ENCODE results near the gene C1orf146. TPM values are rescaled to one million over a fixed set of nuclear protein-coding genes. Genes with fewer than 3 reads are reported as not detected.
"Not testable (repeated sequence)": the region's sequence is repeated elsewhere in the genome, so short reads cannot be mapped to it uniquely, and the experiment has no call there.

The C1orf146 gene
- total RNA-seq, 2 donors from 2014 or later: not detected

DNA sequence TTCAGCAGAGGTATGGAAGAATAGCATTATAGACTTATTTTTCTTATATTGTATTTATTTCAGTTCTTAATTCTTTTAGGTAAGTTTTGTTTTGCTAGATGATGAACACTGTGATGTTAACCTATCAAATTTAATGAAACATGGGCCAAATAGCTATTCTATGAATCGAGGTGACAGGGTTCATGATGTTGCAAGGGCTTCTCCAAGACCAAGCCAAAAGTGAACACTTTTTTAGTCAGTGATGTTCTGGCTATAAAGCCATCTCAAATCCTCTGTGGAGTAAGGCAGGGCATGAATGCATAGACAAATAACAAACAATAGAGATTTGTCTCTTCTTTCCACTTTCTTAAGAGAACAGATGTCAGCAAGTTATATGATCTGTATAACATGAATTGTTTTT is 26.7 kb downstream of the C1orf146 start:
- WGBS, 2 experiments (ENCODE audit: insufficient coverage in 1 of 2, insufficient read length in 1 of 2): 88 to 100% methylated on average over 1 of the region's 1 CpG
- no peak overlapping the region for H3K27ac Mint-ChIP-seq
- DNase-seq: no peak
- H3K4me1 ChIP-seq (ENCODE audit: control insufficient read depth, insufficient read depth, low read length): no peaks in the 10 kb centered on the region
- no peak for TF ChIP-seq CTCF (conservative IDR thresholded peaks at IDR 0.05)
- no peak overlapping the region for H3K4me3 ChIP-seq (ENCODE audit: low read length)
- peaks cover 10% of the 10 kb centered on the region for H3K36me3 Mint-ChIP-seq (ENCODE audit: low read depth)
- no peak overlapping the region for H3K27ac ChIP-seq (ENCODE audit: low read depth, low read length)
- no peaks in the 10 kb centered on the region for H3K27me3 ChIP-seq (ENCODE audit: control insufficient read depth, insufficient read depth, low read length, poor library complexity, severe bottlenecking)
- no peaks in the 10 kb centered on the region for H3K27me3 Mint-ChIP-seq (ENCODE audit: insufficient read depth)
- H3K9ac ChIP-seq (ENCODE audit: extremely low read depth, low read length, poor library complexity, severe bottlenecking): no peak overlapping the region
- peaks cover 18% of the 10 kb centered on the region for H3K36me3 ChIP-seq (ENCODE audit: control insufficient read depth, insufficient read depth, low read length)
- no peaks in the 10 kb centered on the region for H3K9me3 ChIP-seq (ENCODE audit: control insufficient read depth, low read length)
- H3K9me3 Mint-ChIP-seq: no peaks in the 10 kb centered on the region
- no peak overlapping the region for H3K4me3 Mint-ChIP-seq
- H3K4me1 Mint-ChIP-seq: no peaks in the 10 kb centered on the region

- 63% methylated on average over 2 of the region's 3 CpGs; no CpG with 5 or more reads in 1 of the 2 experiments for WGBS, 2 experiments (ENCODE audit: insufficient coverage in 1 of 2, insufficient read length in 1 of 2)
These were observed 37.0 kb downstream of the C1orf146 start for GRCh38 chr1:92254714-92255113.

DNA sequence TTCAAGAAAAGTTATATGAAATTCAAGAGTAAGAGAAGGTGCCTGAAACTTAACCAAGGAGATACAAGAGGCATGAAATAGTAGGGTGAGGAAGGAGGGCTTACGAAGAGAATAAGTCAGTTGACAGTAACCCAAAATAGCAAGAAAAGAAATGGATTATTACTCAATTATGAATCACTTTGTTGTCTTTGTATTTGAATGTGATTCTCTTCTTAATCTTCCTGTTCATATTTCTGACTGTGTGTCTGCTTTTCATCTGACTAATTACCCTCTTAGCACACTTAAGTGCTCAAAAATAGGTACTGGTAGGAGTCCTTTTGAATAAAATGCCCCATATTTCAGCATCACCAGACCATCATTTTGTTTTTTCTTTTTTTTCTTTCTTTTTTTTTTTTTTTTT is 41.6 kb downstream of the C1orf146 start:
- Histone ChIP-seq H3K4me1 (ENCODE audit: control insufficient read depth, insufficient read depth, low read length) (no peaks in the 10 kb centered on the region), H3K9me3 (ENCODE audit: control insufficient read depth, low read length) (peaks cover 10% of the 10 kb centered on the region), H3K9ac (ENCODE audit: extremely low read depth, low read length, poor library complexity, severe bottlenecking) (no peak overlapping the region), H3K27me3 (ENCODE audit: control insufficient read depth, insufficient read depth, low read length, poor library complexity, severe bottlenecking) (no peaks in the 10 kb centered on the region), H3K4me3 (ENCODE audit: low read length) (no peak overlapping the region), H3K36me3 (ENCODE audit: control insufficient read depth, insufficient read depth, low read length) (peaks cover 41% of the 10 kb centered on the region), H3K27ac (ENCODE audit: low read depth, low read length) (no peak overlapping the region)
- no peak for TF ChIP-seq CTCF (conservative IDR thresholded peaks at IDR 0.05)
- Mint-ChIP-seq H3K27me3 (ENCODE audit: insufficient read depth) (no peaks in the 10 kb centered on the region), H3K4me1 (peaks cover 9% of the 10 kb centered on the region), H3K9me3 (peaks cover 5% of the 10 kb centered on the region), H3K27ac (no peak overlapping the region), H3K36me3 (ENCODE audit: low read depth) (peaks cover 85% of the 10 kb centered on the region), H3K4me3 (no peak overlapping the region)
- WGBS, 2 experiments (ENCODE audit: insufficient coverage in 1 of 2, insufficient read length in 1 of 2): 100% methylated on average over 1 of the region's 1 CpG; no CpG with 5 or more reads in 1 of the 2 experiments
- no peak for DNase-seq

More at GRCh38 chr1:92254714-92255113, 37.0 kb downstream of the C1orf146 start:
- H3K4me1 Mint-ChIP-seq; H3K4me3 Mint-ChIP-seq; H3K27me3 ChIP-seq (ENCODE audit: control insufficient read depth, insufficient read depth, low read length, poor library complexity, severe bottlenecking); DNase-seq; H3K9me3 Mint-ChIP-seq; H3K27me3 Mint-ChIP-seq (ENCODE audit: insufficient read depth); H3K27ac ChIP-seq (ENCODE audit: low read depth, low read length); H3K9ac ChIP-seq (ENCODE audit: extremely low read depth, low read length, poor library complexity, severe bottlenecking); H3K4me1 ChIP-seq (ENCODE audit: control insufficient read depth, insufficient read depth, low read length); H3K27ac Mint-ChIP-seq; H3K4me3 ChIP-seq (ENCODE audit: low read length): not testable (repeated sequence)
- peaks cover 67% of the 10 kb centered on the region for H3K36me3 Mint-ChIP-seq (ENCODE audit: low read depth)
- Histone ChIP-seq H3K36me3 (ENCODE audit: control insufficient read depth, insufficient read depth, low read length) (peaks cover 14% of the 10 kb centered on the region), H3K9me3 (ENCODE audit: control insufficient read depth, low read length) (peaks cover 10% of the 10 kb centered on the region)

DNA sequence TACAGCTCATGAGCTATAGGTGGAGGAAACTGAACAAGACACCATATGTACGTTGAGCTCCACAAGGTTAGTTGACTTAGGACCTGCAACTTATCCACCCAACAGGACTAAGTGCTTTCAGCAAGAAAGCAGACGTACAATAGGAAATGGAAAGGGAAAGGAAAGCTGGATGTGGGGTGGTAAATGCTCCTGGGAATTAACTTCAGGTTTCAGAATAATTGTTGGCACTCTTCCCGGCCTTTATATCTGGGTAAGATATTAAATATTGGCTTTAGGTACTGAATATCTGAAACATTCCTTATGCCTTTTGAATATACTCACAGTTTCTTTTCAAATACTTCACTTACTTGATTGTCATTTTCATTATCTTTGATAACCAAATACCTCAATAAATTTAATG is 44.8 kb downstream of the C1orf146 start:
- Histone ChIP-seq H3K27me3 (ENCODE audit: control insufficient read depth, insufficient read depth, low read length, poor library complexity, severe bottlenecking) (no peaks in the 10 kb centered on the region), H3K4me1 (ENCODE audit: control insufficient read depth, insufficient read depth, low read length) (no peaks in the 10 kb centered on the region), H3K27ac (ENCODE audit: low read depth, low read length) (no peak overlapping the region), H3K9me3 (ENCODE audit: control insufficient read depth, low read length) (no peaks in the 10 kb centered on the region), H3K36me3 (ENCODE audit: control insufficient read depth, insufficient read depth, low read length) (peaks cover 53% of the 10 kb centered on the region), H3K4me3 (ENCODE audit: low read length) (no peak overlapping the region), H3K9ac (ENCODE audit: extremely low read depth, low read length, poor library complexity, severe bottlenecking) (no peak overlapping the region)
- Mint-ChIP-seq H3K27ac (no peak overlapping the region), H3K4me3 (no peak overlapping the region), H3K9me3 (peaks cover 2% of the 10 kb centered on the region), H3K4me1 (no peaks in the 10 kb centered on the region), H3K27me3 (ENCODE audit: insufficient read depth) (no peaks in the 10 kb centered on the region), H3K36me3 (ENCODE audit: low read depth) (peaks cover 79% of the 10 kb centered on the region)
- DNase-seq: no peak
- no peak for TF ChIP-seq CTCF (conservative IDR thresholded peaks at IDR 0.05)
- 90% methylated on average over 2 to 3 of the region's 3 CpGs for WGBS, 2 experiments (ENCODE audit: insufficient coverage in 1 of 2, insufficient read length in 1 of 2)

All from endodermal cell (in vitro differentiated cells).